A673 (cell line): ENCODE measurements around the gene STAT6. TPM values are rescaled to one million over a fixed set of nuclear protein-coding genes. Genes with fewer than 3 reads are reported as not detected.

Source experiments
- BruUV-seq: library from RNA; stranded (reverse); fragments of 400-500 nt; replicated peaks from 2 replicates; lab custom pipeline; 2021; lab: Mats Ljungman, UMichigan
- CTCF ChIA-PET: fragments of 300-600 bp; sonication (Branson Sonifier 250); formaldehyde crosslinking; loops from one replicate; lab custom pipeline; 2022; ENCODE audit warnings: antibody characterized with exemption; lab: Charles Lee
- POLR2A ChIA-PET: fragments of 300-600 bp; sonication (Branson Sonifier 250); formaldehyde crosslinking; loops from one replicate; lab custom pipeline; 2022; ENCODE audit warnings: antibody characterized with exemption; ENCODE audit not compliant: low non-redundant PET; lab: Charles Lee
- DNase-seq: peaks from one replicate; pipeline ENCODE4 v3.0.0-alpha.2; 2015; ENCODE audit warnings: low spot score
- H3K27ac ChIP-seq: fragments of 200-600 bp; sonication (generic); 2 replicates; pipeline ENCODE4 v1.5.1; 2016; ENCODE audit warnings: mixed run types, low read depth, mild to moderate bottlenecking, mixed read lengths, antibody characterized with exemption, low read length; ENCODE audit not compliant: poor library complexity, severe bottlenecking
- H3K27me3 ChIP-seq: fragments of 200-600 bp; sonication (generic); replicated peaks from 2 replicates; pipeline ENCODE4 v1.6.1; 2017; ENCODE audit warnings: mixed run types, low read depth, mild to moderate bottlenecking, mixed read lengths, antibody characterized with exemption, low read length; ENCODE audit not compliant: insufficient read depth, poor library complexity
- H3K36me3 ChIP-seq: fragments of 200-600 bp; sonication (generic); 2 replicates; pipeline ENCODE4 v1.6.1; 2016; ENCODE audit warnings: mixed run types, mild to moderate bottlenecking, mixed read lengths, antibody characterized with exemption, low read length; ENCODE audit not compliant: insufficient read depth, poor library complexity, severe bottlenecking
- H3K4me1 ChIP-seq: fragments of 200-600 bp; sonication (generic); 2 replicates; pipeline ENCODE4 v1.6.1; 2017; ENCODE audit warnings: mixed run types, mild to moderate bottlenecking, mixed read lengths, antibody characterized with exemption, low read length; ENCODE audit not compliant: insufficient read depth, poor library complexity, severe bottlenecking
- H3K4me3 ChIP-seq: fragments of 200-600 bp; sonication (generic); 2 replicates; pipeline ENCODE4 v1.5.1; 2016; ENCODE audit warnings: low read depth, mixed run types, mild to moderate bottlenecking, mixed read lengths, low read length; ENCODE audit not compliant: poor library complexity, severe bottlenecking
- H3K9me3 ChIP-seq: fragments of 200-600 bp; sonication (generic); 2 replicates; pipeline ENCODE4 v1.6.1; 2016; ENCODE audit warnings: mixed run types, low read depth, mild to moderate bottlenecking, mixed read lengths, antibody characterized with exemption, low read length; ENCODE audit not compliant: poor library complexity, severe bottlenecking
- CTCF ChIP-seq: fragments of 300-800, 200-600 bp; sonication (generic); conservative IDR thresholded peaks from 2 replicates; pipeline ENCODE4 v1.5.1; 2017; ENCODE audit warnings: low read depth, mild to moderate bottlenecking, antibody characterized with exemption, low read length, moderate library complexity, mixed read lengths
- EZH2 ChIP-seq: fragments of 200-600 bp; sonication (generic); IDR thresholded peaks from 2 replicates; pipeline ENCODE4 v1.6.1; 2017; ENCODE audit warnings: borderline replicate concordance, low read depth, mild to moderate bottlenecking, mixed read lengths, antibody characterized with exemption, low read length; ENCODE audit not compliant: poor library complexity, severe bottlenecking
- intact Hi-C: fragments of 100-400 bp; cut with micrococcal nuclease; formaldehyde crosslinking; loops from one replicate; pipeline ENCODE4 v1.10.0; 2022; ENCODE audit not compliant: unreplicated experiment
- total RNA-seq: library from RNA; stranded (reverse); gene quantifications from 2 replicates; pipeline ENCODE4 v1.2.3, GENCODE V29; 2021

Gene STAT6
- total RNA-seq, 1 experiment from 2014 or later, result 111 TPM

DNA sequence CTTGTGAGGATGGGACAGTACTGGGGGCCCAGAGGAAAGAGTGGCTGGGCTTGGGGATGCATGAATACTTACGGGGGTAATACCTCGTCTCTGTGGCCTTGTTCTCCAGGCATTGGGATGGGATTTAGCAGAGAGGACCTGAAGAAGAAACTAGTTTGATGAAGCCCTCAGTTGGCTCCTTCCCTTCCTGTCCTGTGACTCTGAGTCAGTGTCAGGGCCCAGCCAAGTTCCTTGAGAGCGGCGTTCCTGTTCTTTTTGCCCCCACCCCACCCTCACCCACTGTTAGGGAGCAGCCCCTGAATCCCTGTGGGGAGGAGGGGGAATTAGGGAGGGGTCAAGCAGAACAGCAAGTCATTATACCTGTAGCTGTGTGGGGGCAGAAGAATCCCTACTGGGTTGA lies 41.5 kb upstream of the STAT6 start:
- intact Hi-C loops, result no loop called here
- DNase-seq, result no peak
- BruUV-seq, result no TSS peak
- Histone ChIP-seq H3K27me3 (no peaks in the 10 kb centered on the region), H3K4me3 (no peak overlapping the region), H3K9me3 (no peaks in the 10 kb centered on the region), H3K36me3 (peaks cover 6% of the 10 kb centered on the region), H3K27ac (no peak overlapping the region), H3K4me1 (no peaks in the 10 kb centered on the region)
- ChIA-PET CTCF (no interaction called here), POLR2A (no interaction called here)
- TF ChIP-seq CTCF (no peak), EZH2 (no peak)

DNA sequence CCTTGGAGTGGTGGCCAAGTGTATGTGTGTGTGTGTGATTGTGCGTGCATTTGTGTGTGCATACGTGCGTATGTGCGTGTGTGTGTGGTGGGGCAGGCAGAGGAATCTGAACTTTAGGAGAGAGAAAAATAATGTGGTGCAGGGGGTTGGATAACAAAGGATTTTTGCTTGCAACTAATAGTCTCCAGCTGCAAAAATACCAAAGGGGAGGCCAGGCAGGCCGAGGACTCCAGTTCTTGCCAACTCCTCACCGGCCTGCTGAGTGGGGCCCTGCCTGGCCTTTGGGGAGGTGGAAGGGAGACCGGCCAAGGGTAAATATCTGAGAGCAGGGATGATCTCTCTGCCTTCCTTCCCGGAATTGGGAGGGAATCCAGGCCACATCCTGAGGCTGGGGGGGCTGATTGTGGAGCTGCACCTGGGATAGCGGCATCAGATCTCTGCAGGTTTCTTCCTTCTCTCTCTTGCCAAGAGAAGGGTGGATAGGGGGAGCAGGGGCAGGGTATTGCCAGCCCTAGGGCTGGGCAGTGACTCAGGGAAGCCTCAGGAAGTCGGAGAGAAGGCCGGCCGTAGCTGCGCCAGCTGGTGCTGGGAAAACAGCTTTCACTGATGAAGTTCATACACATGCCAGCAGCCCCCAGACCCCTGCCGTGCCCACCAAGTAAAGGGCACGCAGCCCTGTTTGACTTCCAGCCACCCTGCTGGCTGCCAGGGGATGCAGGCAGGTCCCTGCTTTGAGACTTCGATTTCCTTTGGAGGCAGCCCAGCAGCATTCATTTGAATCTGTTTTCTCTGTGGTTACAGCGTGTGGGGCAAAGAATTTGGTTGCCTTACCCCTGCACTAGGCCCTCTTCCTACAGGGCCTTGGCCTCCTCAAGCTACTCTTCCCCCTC lies 40.8 kb upstream of the STAT6 start:
- no peak overlapping the region for H3K4me3 ChIP-seq
- ChIA-PET CTCF (no interaction called here), POLR2A (no interaction called here)
- no peaks in the 10 kb centered on the region for H3K4me1 ChIP-seq
- intact Hi-C loops, result no loop called here
- H3K27ac ChIP-seq, result no peak overlapping the region
- peaks cover 6% of the 10 kb centered on the region for H3K36me3 ChIP-seq
- no peak for DNase-seq
- H3K27me3 ChIP-seq, result no peaks in the 10 kb centered on the region
- no peak for TF ChIP-seq EZH2
- no peak for TF ChIP-seq CTCF
- no peaks in the 10 kb centered on the region for H3K9me3 ChIP-seq
- BruUV-seq, result no TSS peak

- Histone ChIP-seq H3K27ac (no peak overlapping the region), H3K4me1 (no peaks in the 10 kb centered on the region), H3K4me3 (no peak overlapping the region), H3K27me3 (no peaks in the 10 kb centered on the region), H3K9me3 (no peaks in the 10 kb centered on the region), H3K36me3 (peaks cover 10% of the 10 kb centered on the region)
- POLR2A ChIA-PET, result no interaction called here
- intact Hi-C loops, result no loop called here
- CTCF ChIA-PET, result interaction anchor here (0.5 kb wide), 1 partner anchor 1385 kb away, joined by 4 read pairs; no protein-coding TSS in a partner anchor
- no peak for TF ChIP-seq CTCF
- no peak for TF ChIP-seq EZH2
- no peak for DNase-seq
- BruUV-seq, result no TSS peak
Observed at GRCh38 chr12:57150400-57151000, 39.3 kb upstream of the STAT6 start.
